Activated T-cell treated with anti-CD3 and anti-CD28 coated beads, Interleukin-2, amount 50 U/mL, for 48 hours (primary cell): Measurements from ENCODE around the gene HTR3A.
A peak's percentile ranks its signal among the peaks of the same experiment; 100 is the strongest.

Source experiments
- DNase-seq, 2 experiments: peaks; one replicate each; pipeline ENCODE4 v3.0.0-alpha.2; 2020

Gene HTR3A

GRCh38 chr11:114025329-114025907, 50.5 kb downstream of the HTR3A start:
- no peak for DNase-seq

DNA sequence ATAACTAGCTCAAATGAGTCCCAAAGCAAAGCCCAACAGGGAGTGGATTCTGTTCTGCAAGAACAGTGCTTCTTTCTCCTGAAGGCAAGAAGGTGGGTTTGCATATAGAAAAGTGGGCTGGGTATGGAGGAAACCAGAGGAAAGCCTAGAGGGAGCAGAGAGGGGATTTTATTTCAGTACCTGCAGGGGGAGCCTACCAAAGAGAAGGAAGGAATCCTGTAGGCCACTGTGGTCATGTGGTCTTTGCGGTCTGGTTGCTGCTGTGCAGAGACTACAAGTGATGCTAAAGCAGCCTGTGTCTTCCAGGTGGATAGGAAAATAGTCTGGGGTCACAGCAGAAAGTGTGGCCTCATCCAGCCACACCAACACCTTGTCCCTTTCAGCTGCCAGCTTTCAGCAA, 51.4 kb downstream of the HTR3A start:
- DNase-seq: peak in 1 of 2 experiments; percentile 23

DNA sequence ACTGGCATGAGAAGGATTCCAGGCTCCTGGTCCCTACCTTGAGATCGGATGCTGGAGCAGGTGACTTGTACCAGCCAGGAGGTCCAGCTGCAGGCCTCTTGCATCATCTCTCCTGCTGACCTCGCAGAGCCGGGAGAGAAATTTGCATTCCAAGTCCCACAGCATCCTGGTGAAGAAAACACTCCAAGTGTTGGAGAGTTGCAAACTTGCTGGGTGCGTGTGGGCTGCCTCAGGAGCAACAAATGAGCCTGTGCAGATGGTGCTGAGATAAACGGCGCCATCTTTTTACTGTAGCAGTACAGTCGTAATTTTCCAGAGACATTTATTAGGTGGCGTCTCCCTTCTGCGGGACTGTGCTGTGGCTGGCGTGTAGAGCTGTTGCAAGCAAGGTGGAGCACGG, 52.5 kb downstream of the HTR3A start:
- DNase-seq: no peak

GRCh38 chr11:114027926-114028325, 53.0 kb downstream of the HTR3A start:
- no peak for DNase-seq

DNA sequence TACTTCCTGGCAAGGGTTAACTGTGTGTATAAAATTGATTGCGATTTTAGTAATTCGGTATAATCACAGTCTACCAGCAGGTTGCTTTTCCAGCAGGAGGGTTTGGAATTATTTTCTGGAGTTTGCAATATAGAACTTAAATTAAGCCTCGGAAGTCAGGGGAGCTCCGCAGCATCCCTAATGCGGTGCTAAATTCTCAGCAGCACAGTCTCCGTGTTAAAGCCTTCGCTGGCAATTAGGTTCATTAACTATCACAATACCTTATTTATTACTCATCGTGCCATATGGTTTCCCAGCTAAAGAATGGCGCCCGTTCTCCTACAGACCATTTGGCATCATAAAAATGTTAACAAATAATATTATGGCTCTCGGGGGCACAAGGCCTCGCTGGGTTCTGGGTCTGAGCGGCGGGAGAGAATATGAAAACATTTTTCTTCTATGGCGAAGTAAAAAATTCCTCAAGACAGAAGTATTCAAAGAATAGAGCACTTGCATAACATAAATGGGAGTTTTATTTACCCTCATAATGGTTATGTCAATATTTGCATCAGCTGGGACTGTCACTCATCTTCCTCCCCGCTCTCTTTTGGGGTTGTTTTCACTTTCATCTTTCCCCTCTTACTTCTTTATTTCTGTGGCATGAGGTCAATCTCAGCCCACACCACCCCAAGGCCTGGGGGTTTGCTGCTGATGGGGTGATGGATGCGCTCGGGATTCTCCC, 56.5 kb downstream of the HTR3A start:
- no peak for DNase-seq

- no peak for DNase-seq
Measured at GRCh38 chr11:114031967-114032320, 57.0 kb downstream of the HTR3A start.

DNA sequence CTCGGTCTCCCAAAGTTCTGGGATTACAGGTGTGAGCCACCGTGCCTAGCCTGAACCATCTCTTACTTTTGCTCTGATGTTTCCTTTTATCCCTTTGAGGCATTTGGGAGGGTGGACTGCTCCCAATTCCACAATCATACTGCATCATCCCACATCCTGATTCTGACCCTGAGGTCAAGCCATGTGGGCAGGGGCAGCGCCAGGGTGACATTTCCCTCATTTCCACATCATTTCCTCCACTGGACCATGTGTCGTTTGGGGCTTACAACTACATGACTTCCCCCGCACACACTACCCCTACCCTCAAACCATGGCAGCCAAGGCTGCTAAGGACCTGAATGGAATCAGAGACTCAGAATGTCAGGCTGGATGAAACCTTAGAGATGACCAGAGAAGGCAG, 58.2 kb downstream of the HTR3A start:
- DNase-seq: no peak

- no peak for DNase-seq
Measured at GRCh38 chr11:114033572-114033971, 58.7 kb downstream of the HTR3A start.

GRCh38 chr11:114034956-114035355, 60.0 kb downstream of the HTR3A start:
- DNase-seq: no peak

- peak; percentile 60 to 70 for DNase-seq
Measured at GRCh38 chr11:114036147-114036811, 61.4 kb downstream of the HTR3A start.

- DNase-seq: no peak
Measured at GRCh38 chr11:114036958-114037357, 62.0 kb downstream of the HTR3A start.

- no peak for DNase-seq
Measured at GRCh38 chr11:114039551-114039950, 64.6 kb downstream of the HTR3A start.
